ENCODE results near the gene PPEF1. TPM values are rescaled to one million over a fixed set of nuclear protein-coding genes. Genes with fewer than 3 reads are reported as not detected.
A peak's percentile ranks its signal among the peaks of the same experiment; 100 is the strongest.

The PPEF1 gene
- total and polyA plus RNA-seq, 8 donors = 0.04 to 0.56 (median 0.19) TPM; not detected in 4

DNA sequence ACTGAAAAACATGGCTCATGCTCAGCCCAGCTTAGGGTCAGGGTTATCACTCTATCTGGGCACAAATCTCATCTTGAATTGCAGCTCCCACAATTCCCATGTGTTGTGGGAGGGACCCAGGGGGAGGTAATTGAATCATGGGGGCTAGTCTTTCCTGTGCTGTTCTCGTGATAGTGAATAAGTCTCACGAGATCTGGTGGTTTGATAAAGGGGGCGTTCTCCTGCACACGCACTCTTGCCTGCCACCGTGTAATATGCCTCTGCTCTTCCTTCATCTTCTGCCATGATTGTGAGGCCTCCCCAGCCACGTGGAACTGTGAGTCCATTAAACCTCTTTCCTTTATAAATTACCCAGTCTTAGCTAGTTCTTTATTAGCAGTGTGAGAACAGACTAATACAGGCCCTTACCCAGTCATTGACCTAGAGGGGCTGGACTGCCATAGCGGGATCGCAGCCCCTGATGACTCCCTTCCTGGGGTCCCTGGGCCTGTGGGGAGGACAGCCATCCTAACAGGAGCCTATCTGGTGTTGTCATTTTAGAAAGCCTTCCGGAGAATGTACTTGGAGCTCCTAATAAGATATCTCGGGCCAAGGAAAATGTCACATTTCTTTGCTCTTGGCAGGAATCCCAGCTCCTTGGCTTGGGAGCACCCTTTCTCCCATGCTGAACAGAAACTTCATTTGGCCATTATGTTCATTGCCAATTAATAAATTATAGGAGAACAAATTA lies 163.9 kb downstream of the PPEF1 start:
- H3K4me3 ChIP-seq = no peak overlapping the region
- DNase-seq (no peak), FAIRE-seq (no peak), ATAC-seq (no peak)
- intact Hi-C loops (cut with DNase I) = no loop called here
- no peaks in the 10 kb centered on the region for H3K27me3 ChIP-seq
- no peaks in the 10 kb centered on the region for H3K4me1 ChIP-seq
- no peak overlapping the region for H3K27ac ChIP-seq
- TF ChIP-seq CTCF (IDR thresholded peaks at IDR 0.05) = no peak
- 67% methylated on average over 10 of the region's 10 CpGs for WGBS, 2 donors
- no peaks in the 10 kb centered on the region for H3K36me3 ChIP-seq
- no peaks in the 10 kb centered on the region for H3K9me3 ChIP-seq

DNA sequence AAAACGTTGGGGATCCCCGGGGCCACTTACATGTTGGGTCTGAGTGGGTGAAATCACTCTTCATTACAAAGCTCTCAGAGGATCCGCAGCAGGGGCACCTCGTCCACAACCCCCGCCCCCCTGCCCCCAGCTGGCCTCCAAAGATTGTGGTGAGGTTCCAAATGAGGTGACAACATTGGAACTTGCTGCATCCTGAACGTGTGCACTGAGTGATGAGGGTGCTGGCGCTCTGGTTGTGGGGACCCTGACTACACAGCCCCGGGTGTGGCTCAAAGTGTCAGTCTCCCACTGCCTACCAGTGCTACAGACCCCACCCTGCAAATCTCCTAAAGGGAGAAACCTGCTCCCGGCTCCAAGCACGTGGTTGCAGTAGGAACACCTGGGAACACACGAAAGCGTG lies 164.5 kb downstream of the PPEF1 start:
- no peak for TF ChIP-seq CTCF (IDR thresholded peaks at IDR 0.05)
- intact Hi-C loops (cut with DNase I) = no loop called here

DNA sequence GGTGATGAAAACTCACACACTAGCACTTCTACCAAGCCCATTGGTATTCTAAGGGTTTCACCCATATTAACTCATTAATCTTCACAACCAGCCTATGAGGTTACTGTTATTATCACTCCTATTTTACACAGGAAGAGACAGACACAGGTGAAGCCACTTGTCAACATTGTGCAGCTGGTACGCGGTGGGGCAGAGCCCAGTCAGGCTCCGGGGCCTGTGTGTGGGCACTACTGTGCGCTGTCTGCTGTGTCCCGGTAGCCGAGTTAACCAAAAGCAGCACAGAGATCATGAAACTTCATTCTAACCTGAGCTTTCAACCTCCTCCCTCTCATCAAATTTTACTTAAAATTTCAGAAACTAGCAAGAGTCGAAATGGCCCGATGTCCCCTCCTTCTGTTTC lies 165.2 kb downstream of the PPEF1 start:
- H3K9me3 ChIP-seq = no peaks in the 10 kb centered on the region
- H3K4me1 ChIP-seq = no peaks in the 10 kb centered on the region
- no peak for FAIRE-seq
- 83 to 87% methylated on average over 8 of the region's 8 CpGs for WGBS, 2 donors
- intact Hi-C loops (cut with DNase I) = no loop called here
- H3K4me3 ChIP-seq = no peak overlapping the region
- H3K36me3 ChIP-seq = no peaks in the 10 kb centered on the region
- no peak for ATAC-seq
- H3K27me3 ChIP-seq = no peaks in the 10 kb centered on the region
- no peak overlapping the region for H3K27ac ChIP-seq
- no peak for DNase-seq
- no peak for TF ChIP-seq CTCF (IDR thresholded peaks at IDR 0.05)

More for the DNA sequence above, 164.5 kb downstream of the PPEF1 start:
- no peak overlapping the region for H3K4me3 ChIP-seq
- WGBS, 2 donors = 62 to 73% methylated on average over 12 of the region's 12 CpGs
- H3K36me3 ChIP-seq = no peaks in the 10 kb centered on the region
- no peak for FAIRE-seq
- H3K4me1 ChIP-seq = no peaks in the 10 kb centered on the region
- no peak for ATAC-seq
- H3K27me3 ChIP-seq = no peaks in the 10 kb centered on the region
- no peaks in the 10 kb centered on the region for H3K9me3 ChIP-seq
- no peak overlapping the region for H3K27ac ChIP-seq
- no peak for DNase-seq

DNA sequence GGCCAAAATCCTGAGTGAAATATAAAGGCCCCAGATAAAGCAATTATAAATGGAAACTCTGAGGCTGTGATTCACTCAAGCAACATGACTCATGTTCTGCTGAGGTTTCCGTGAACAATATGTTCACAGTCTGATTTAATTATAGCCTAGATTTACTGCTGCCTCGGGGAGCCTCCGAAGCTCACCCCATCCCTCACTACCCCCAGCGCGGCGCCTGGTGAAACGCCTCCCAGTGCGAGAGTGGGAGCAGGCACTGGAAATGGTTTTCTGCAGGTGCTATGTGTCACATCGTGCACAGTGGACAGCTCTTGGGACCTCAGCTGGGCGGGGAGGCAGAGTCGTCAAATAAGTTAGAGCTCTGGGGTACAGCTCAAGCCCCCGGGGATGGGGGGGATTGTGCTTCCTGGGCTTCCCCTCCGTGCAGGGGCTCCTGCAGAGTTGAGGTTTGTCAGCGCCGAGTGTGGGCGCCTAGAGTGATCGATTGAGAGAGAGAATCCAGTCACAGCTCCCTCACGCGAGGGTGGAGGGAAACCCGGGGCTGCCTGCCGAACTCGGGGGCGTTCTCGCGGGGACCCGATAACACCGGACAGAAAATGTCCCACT lies 165.8 kb downstream of the PPEF1 start:
- no peak for TF ChIP-seq CTCF (IDR thresholded peaks at IDR 0.05)
- no peaks in the 10 kb centered on the region for H3K9me3 ChIP-seq
- peaks cover 0 to 4% (median 0%) of the 10 kb centered on the region in 4 donors for H3K27me3 ChIP-seq
- no peaks in the 10 kb centered on the region for H3K4me1 ChIP-seq
- intact Hi-C loops (cut with DNase I) = no loop called here
- H3K4me3 ChIP-seq = no peak overlapping the region
- no peaks in the 10 kb centered on the region for H3K36me3 ChIP-seq
- ATAC-seq (peak in 2 of 4 donors; percentile 30 to 35), FAIRE-seq (no peak), DNase-seq (peak in 1 of 6 donors; percentile 20)
- 77 to 80% methylated on average over 27 of the region's 27 CpGs for WGBS, 2 donors
- H3K27ac ChIP-seq = no peak overlapping the region

GRCh38 chrX:18873836-18874235 lies 166.4 kb downstream of the PPEF1 start:
- 85 to 89% methylated on average over 12 of the region's 12 CpGs for WGBS, 2 donors
- ATAC-seq = no peak
- DNase-seq = peak in 1 of 6 donors; percentile 39
- no peak overlapping the region for H3K4me3 ChIP-seq
- no peak for FAIRE-seq
- TF ChIP-seq CTCF (IDR thresholded peaks at IDR 0.05) = no peak
- no peaks in the 10 kb centered on the region for H3K4me1 ChIP-seq
- H3K36me3 ChIP-seq = no peaks in the 10 kb centered on the region
- peaks cover 0 to 4% (median 0%) of the 10 kb centered on the region in 4 donors for H3K27me3 ChIP-seq
- intact Hi-C loops (cut with DNase I) = no loop called here
- H3K9me3 ChIP-seq = no peaks in the 10 kb centered on the region
- no peak overlapping the region for H3K27ac ChIP-seq

Measured in pancreas (tissue), 10 donors.